GM12878 (cell line): ENCODE measurements around the gene MYL6B. TPM values are rescaled to one million over a fixed set of nuclear protein-coding genes. Genes with fewer than 3 reads are reported as not detected.
A peak's percentile ranks its signal among the peaks of the same experiment; 100 is the strongest.

Experiments used
- ATAC-seq: fragments of 200-7000 bp; cut with Tn5 transposase; 3 replicates; pipeline ENCODE4 v1.9.1; 2020; ENCODE audit warnings: mild to moderate bottlenecking, moderate library complexity
- BruUV-seq: library from RNA; stranded (reverse); fragments of 400-500 nt; replicated peaks from 2 replicates; lab custom pipeline; 2021; lab: Mats Ljungman, UMichigan
- CTCF ChIA-PET: fragments of 300-600 bp; sonication (Branson Sonifier 250); formaldehyde crosslinking; extraction: SDS; loops from one replicate; lab custom pipeline; 2021; ENCODE audit warnings: inconsistent platforms; lab: Yijun Ruan, JAX
- POLR2A ChIA-PET: fragments of 350-600 bp; formaldehyde crosslinking; extraction: SDS; loops from one replicate; lab custom pipeline; 2021; ENCODE audit warnings: inconsistent platforms; lab: Charles Lee
- RAD21 ChIA-PET: fragments of 300-600 bp; sonication (Branson Sonifier 250); formaldehyde crosslinking; loops from one replicate; lab custom pipeline; 2023; ENCODE audit warnings: antibody characterized with exemption; ENCODE audit not compliant: unreplicated experiment; lab: Charles Lee
- SMC1A ChIA-PET: fragments of 300-600 bp; sonication (Branson Sonifier 250); formaldehyde crosslinking; loops from one replicate; lab custom pipeline; 2023; ENCODE audit not compliant: unreplicated experiment, uncharacterized antibody; lab: Charles Lee
- DNase-seq: peaks from one replicate; pipeline ENCODE4 v3.0.0-alpha.2; 2011; ENCODE audit warnings: low read depth, low spot score
- FAIRE-seq: peaks from 3 replicates; lab custom pipeline; 2011; peaks lifted over from hg19 to GRCh38; lab: Jason Lieb, UNC
- H2AFZ ChIP-seq: 2 replicates; pipeline ENCODE4 v1.6.0; 2011; ENCODE audit warnings: low read depth, low read length, control low read depth; ENCODE audit not compliant: control insufficient read depth
- H3K27ac ChIP-seq: 2 replicates; pipeline ENCODE4 v1.5.1; 2011; ENCODE audit warnings: control low read depth; ENCODE audit not compliant: control insufficient read depth, insufficient read depth
- H3K27me3 ChIP-seq, 2 experiments: replicated peaks in 1 of 2; 2 replicates each; pipeline versions ENCODE4 v1.6.0 to v1.6.1; 2011; ENCODE audit warnings: low read length in 1 of 2; ENCODE audit not compliant: control insufficient read depth in 2 of 2, insufficient read depth in 2 of 2
- H3K36me3 ChIP-seq, 2 experiments: 2 replicates each; pipeline ENCODE4 v1.5.1; 2011; ENCODE audit warnings: low read length in 1 of 2; ENCODE audit not compliant: control insufficient read depth in 2 of 2, insufficient read depth in 2 of 2
- H3K4me1 ChIP-seq: 2 replicates; pipeline ENCODE4 v1.6.1; 2011; ENCODE audit warnings: mild to moderate bottlenecking, low read length, moderate library complexity, mixed read lengths; ENCODE audit not compliant: control insufficient read depth, insufficient read depth
- H3K4me2 ChIP-seq: 2 replicates; pipeline ENCODE4 v1.6.0; 2011; ENCODE audit warnings: control low read depth; ENCODE audit not compliant: control insufficient read depth, insufficient read depth
- H3K4me3 ChIP-seq: fragments of 200-600 bp; sonication (generic); 2 replicates; pipeline ENCODE4 v1.5.1; 2016
- H3K79me2 ChIP-seq: 2 replicates; pipeline ENCODE4 v1.6.0; 2011; ENCODE audit warnings: low read length; ENCODE audit not compliant: control insufficient read depth, insufficient read depth
- H3K9ac ChIP-seq: 2 replicates; pipeline ENCODE4 v1.8.0; 2011; ENCODE audit warnings: low read length, control low read depth, mixed read lengths; ENCODE audit not compliant: control insufficient read depth, insufficient read depth
- H3K9me3 ChIP-seq: replicated peaks from 3 replicates; pipeline ENCODE4 v1.5.1; 2011; ENCODE audit warnings: mild to moderate bottlenecking, low read length; ENCODE audit not compliant: control insufficient read depth, insufficient read depth
- H4K20me1 ChIP-seq: 2 replicates; pipeline ENCODE4 v1.6.0; 2011; ENCODE audit not compliant: control insufficient read depth, insufficient read depth
- CTCF ChIP-seq, 3 experiments: IDR thresholded peaks in 2 of 3; conservative IDR thresholded peaks in 1 of 3; 2 replicates each; pipeline ENCODE4 v1.5.1; 2011; ENCODE audit warnings: low read depth in 3 of 3, low read length in 3 of 3, mild to moderate bottlenecking in 3 of 3, control low read depth in 2 of 3, moderate library complexity in 2 of 3, inconsistent platforms in 1 of 3, mixed read lengths in 1 of 3; ENCODE audit not compliant: control insufficient read depth in 2 of 3, insufficient read depth in 1 of 3; ENCODE audit errors: extremely low read depth in 1 of 3
- EP300 ChIP-seq, 2 experiments: fragments of 150-350 bp in 1 of 2; IDR thresholded peaks; 2 replicates each; pipeline ENCODE4 v1.6.1; 2011 to 2012; ENCODE audit warnings: low read depth in 2 of 2, low read length in 2 of 2, borderline replicate concordance in 1 of 2, improper control_type of control experiment in 1 of 2, inconsistent platforms in 1 of 2; ENCODE audit not compliant: control insufficient read depth in 1 of 2
- IKZF1 ChIP-seq: fragments of 450-650 bp; conservative IDR thresholded peaks from 2 replicates; pipeline ENCODE4 v1.6.1; 2017; ENCODE audit warnings: antibody characterized with exemption, mild to moderate bottlenecking
- LARP7 ChIP-seq: fragments of 450-650 bp; IDR thresholded peaks from 2 replicates; pipeline ENCODE4 v1.6.1; 2017; ENCODE audit warnings: mild to moderate bottlenecking
- MXI1 ChIP-seq: fragments of 150-350 bp; IDR thresholded peaks from 2 replicates; pipeline ENCODE4 v1.6.1; 2011; ENCODE audit warnings: low read depth, mild to moderate bottlenecking, inconsistent platforms, low read length, improper control_type of control experiment
- NKRF ChIP-seq: fragments of 450-650 bp; conservative IDR thresholded peaks from 2 replicates; pipeline ENCODE4 v1.6.1; 2017; ENCODE audit warnings: mild to moderate bottlenecking, moderate library complexity
- NR2C1 ChIP-seq: fragments of 450-650 bp; IDR thresholded peaks from 2 replicates; pipeline ENCODE4 v1.6.1; 2017; ENCODE audit warnings: antibody characterized with exemption, mild to moderate bottlenecking, moderate library complexity
- POLR2A ChIP-seq: IDR thresholded peaks from 2 replicates; pipeline ENCODE4 v1.6.1; 2011; ENCODE audit warnings: low read depth, mild to moderate bottlenecking, low read length
- RAD21 ChIP-seq: IDR thresholded peaks from 2 replicates; pipeline ENCODE4 v1.6.1; 2011; ENCODE audit warnings: mild to moderate bottlenecking, low read depth, low read length, moderate library complexity; ENCODE audit not compliant: insufficient read depth
- RCOR1 ChIP-seq: conservative IDR thresholded peaks from 2 replicates; pipeline ENCODE4 v1.6.1; 2012; ENCODE audit warnings: low read depth, low read length, improper control_type of control experiment
- SMC3 ChIP-seq: IDR thresholded peaks from 2 replicates; pipeline ENCODE4 v1.6.1; 2011; ENCODE audit warnings: low read length, improper control_type of control experiment, borderline replicate concordance
- TBL1XR1 ChIP-seq: IDR thresholded peaks from 2 replicates; pipeline ENCODE4 v1.6.1; 2012; ENCODE audit warnings: low read depth, low read length, improper control_type of control experiment
- ZNF24 ChIP-seq: fragments of 450-650 bp; IDR thresholded peaks from 2 replicates; pipeline ENCODE4 v1.6.1; 2017; ENCODE audit warnings: antibody characterized with exemption, mild to moderate bottlenecking
- WGBS: methylation state at CpG from one replicate; pipeline ENCODE4 v1.1.6; 2016; ENCODE audit warnings: low lambda C conversion rate; ENCODE audit not compliant: insufficient replicate concordance, insufficient coverage; ENCODE audit errors: missing lambda C conversion rate; 5-methylcytosine and 5-hydroxymethylcytosine counted together
- in situ Hi-C: fragments of 300-500 bp; cut with MboI; formaldehyde crosslinking; loops from 9 replicates; pipeline ENCODE4 v1.14.3; 2018; ENCODE audit warnings: mixed read lengths
- intact Hi-C: fragments of 100-400 bp; cut with micrococcal nuclease; formaldehyde crosslinking; loops from one replicate; pipeline ENCODE4 v1.14.2; 2022; ENCODE audit not compliant: unreplicated experiment
- polyA plus RNA-seq, 11 experiments: library from polyadenylated mRNA; depleted of rRNA in 4 of 11; unstranded in 6 of 11; stranded (reverse) in 5 of 11; fragments of >200 nt; fragmentation: Nextera tagmentation in 4 of 11; fragmentation: Illumina TruSeq in 1 of 11; extraction: Ambion mirVana in 4 of 11; extraction: Trizol in 1 of 11; gene quantifications; 1 replicate in 1 of 11; 2 replicates in 10 of 11; pipeline versions ENCODE4 v1.2.1 to v1.2.3, GENCODE V29; 2011 to 2016; ENCODE audit warnings: inconsistent platforms in 2 of 11, missing spikeins in 2 of 11, low read depth in 1 of 11
- total RNA-seq, 4 experiments: library from RNA; depleted of rRNA in 3 of 4; stranded (reverse); fragments of >200 nt in 3 of 4; fragmentation: Illumina TruSeq in 1 of 4; extraction: Trizol in 1 of 4; gene quantifications; 2 replicates each; pipeline versions ENCODE4 v1.2.1 to v1.2.3, GENCODE V29; 2013 to 2021

MYL6B gene
- total and polyA plus RNA-seq, 10 of the 15 experiments (the other 5 are each of a cell fraction or from before 2014, with no cell fraction given): 75.5 to 153 (median 114) TPM

GRCh38 chr12:56189099-56189917, 36.9 kb downstream of the MYL6B start, which contains the start of gene SMARCC2:
TSS of gene SMARCC2 (minus strand) at chr12:56189483. CDS start at chr12:56189461, 22 bp downstream.
- ChIA-PET SMC1A (interaction anchor here (0.9 to 6.2 kb wide), 18 partner anchors 12 to 1691 kb away, joined by 3 to 68 read pairs (median 4); partner anchors contain the start of genes ESYT1, PA2G4, RNF41 and ZC3H10), CTCF (interaction anchor here (0.6 to 8.9 kb wide), 43 partner anchors 12 to 460 kb away, joined by 3 to 129 read pairs (median 4); partner anchors contain the start of genes ANKRD52, CD63, ESYT1 and MYL6), RAD21 (interaction anchor here (0.6 to 4.6 kb wide), 25 partner anchors 14 to 451 kb away, joined by 3 to 98 read pairs (median 5); partner anchors contain the start of genes ANKRD52, CNPY2, COQ10A and ESYT1), POLR2A (interaction anchor here (0.6 to 7.7 kb wide), 16 partner anchors 30 to 414 kb away, joined by 3 to 68 read pairs (median 6); partner anchors contain the start of genes ANKRD52, ESYT1, MYL6 and PA2G4)
- in situ Hi-C loops (loop anchor here (5.0 kb wide), 1 partner anchor 57 kb away; no protein-coding TSS in a partner anchor), intact Hi-C loops (loop anchor here (1.0 to 10.0 kb wide), 3 partner anchors 31 to 455 kb away; partner anchors contain the start of gene MYL6)
- Histone ChIP-seq H3K27me3 (no peaks in the 10 kb centered on the region), H3K9ac (peak within 1 kb of the TSS; percentile 93), H3K4me3 (peak within 1 kb of the TSS; percentile 98), H4K20me1 (no peaks in the 10 kb centered on the region; the same call in 1 of the 2 replicates), H3K4me1 (0 out of 2 replicates have a peak, but pooled peaks cover 4% of the 10 kb centered on the region), H2AFZ (peak within 1 kb of the TSS; percentile 96), H3K9me3 (no peaks in the 10 kb centered on the region), H3K36me3 (peaks cover 0 to 2% of the 10 kb centered on the region in 2 experiments; a peak in 3 of 4 replicates), H3K4me2 (peak within 1 kb of the TSS; percentile 99), H3K27ac (peak within 1 kb of the TSS; percentile 91), H3K79me2 (peaks cover 27% of the 10 kb centered on the region)
- BruUV-seq: no TSS peak
- FAIRE-seq (no peak), ATAC-seq (peak; percentile 81), DNase-seq (peak; percentile 26)
- 0% methylated on average over 21 of the region's 93 CpGs for WGBS
- TF ChIP-seq RCOR1: no peak
- TF ChIP-seq IKZF1: peak; percentile 80; the same call in 1 of the 2 replicates
- TF ChIP-seq ZNF24: 0 out of 2 replicates have a peak, but pooled peaks have one; percentile 37
- 0 out of 2 replicates have a peak, but pooled peaks have one; percentile 39 for TF ChIP-seq TBL1XR1
- TF ChIP-seq SMC3: peak; percentile 39; the same call in 1 of the 2 replicates
- TF ChIP-seq LARP7: 0 out of 2 replicates have a peak, but pooled peaks have one; percentile 16
- peak; percentile 68 to 87 (median 72); a peak in 5 of 6 replicates for TF ChIP-seq CTCF (IDR thresholded peaks at IDR 0.05 in 2 of 3, conservative IDR thresholded peaks at IDR 0.05 in 1 of 3; ENCODE audit: control insufficient read depth in 2 of 3, extremely low read depth in 1 of 3, insufficient read depth in 1 of 3, low read depth in 3 of 3, low read length in 3 of 3)
- peak; percentile 16; the same call in 1 of the 2 replicates for TF ChIP-seq NR2C1
- TF ChIP-seq NKRF: peak; percentile 69; the same call in 1 of the 2 replicates
- TF ChIP-seq POLR2A: peak; percentile 79
- peak; percentile 46 for TF ChIP-seq RAD21
- no peak for TF ChIP-seq EP300 (IDR thresholded peaks at IDR 0.05; ENCODE audit: borderline replicate concordance in 1 of 2, control insufficient read depth in 1 of 2, low read depth in 2 of 2, low read length in 2 of 2)
- peak; percentile 58 for TF ChIP-seq MXI1
